Suprapubic skin (tissue), 4 donors: ENCODE results near the gene CLDN1.

Experiments used
- POLR2A ChIP-seq, 2 donors: fragments of 450-650 bp; IDR thresholded peaks; one replicate each; pipeline ENCODE4 v1.6.1; 2017; ENCODE audit warnings: antibody characterized with exemption in 2 of 2, mild to moderate bottlenecking in 2 of 2, moderate library complexity in 2 of 2
- POLR2AphosphoS5 ChIP-seq, 3 donors: sonication (generic); formaldehyde crosslinking; IDR thresholded peaks; one replicate each; pipeline ENCODE4 v1.6.1; 2017; ENCODE audit warnings: antibody characterized with exemption in 3 of 3
- TF ChIP-seq, protein P1 (sequence below), 2 donors: fragments of 200-600 bp in 1 of 2; fragments of 450-650 bp in 1 of 2; sonication (generic) in 1 of 2; IDR thresholded peaks; one replicate each; pipeline ENCODE4 v1.5.1; 2016 to 2019; ENCODE audit warnings: antibody characterized with exemption in 2 of 2, mild to moderate bottlenecking in 1 of 2, moderate library complexity in 1 of 2

DNA sequence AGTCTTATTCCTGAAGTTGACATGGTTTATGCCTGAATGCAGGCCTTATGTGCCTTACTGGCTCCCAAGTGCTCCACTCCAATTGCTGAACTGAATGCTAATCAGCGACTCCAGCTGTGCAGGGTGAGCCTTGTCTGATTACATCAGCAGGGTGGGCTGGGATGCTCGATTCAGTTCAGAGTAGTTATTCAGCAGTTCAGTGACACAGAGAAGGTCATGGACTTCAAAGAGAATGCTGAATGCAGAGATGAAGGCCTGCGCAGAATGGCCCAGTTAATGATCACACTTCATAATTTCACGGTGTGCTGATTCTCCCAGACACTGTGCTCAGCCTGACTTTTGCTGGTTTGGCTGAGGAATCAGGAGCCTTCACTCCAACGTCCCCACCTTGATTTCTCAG, 63.6 kb downstream of the CLDN1 start:
- TF ChIP-seq, protein P1, sequence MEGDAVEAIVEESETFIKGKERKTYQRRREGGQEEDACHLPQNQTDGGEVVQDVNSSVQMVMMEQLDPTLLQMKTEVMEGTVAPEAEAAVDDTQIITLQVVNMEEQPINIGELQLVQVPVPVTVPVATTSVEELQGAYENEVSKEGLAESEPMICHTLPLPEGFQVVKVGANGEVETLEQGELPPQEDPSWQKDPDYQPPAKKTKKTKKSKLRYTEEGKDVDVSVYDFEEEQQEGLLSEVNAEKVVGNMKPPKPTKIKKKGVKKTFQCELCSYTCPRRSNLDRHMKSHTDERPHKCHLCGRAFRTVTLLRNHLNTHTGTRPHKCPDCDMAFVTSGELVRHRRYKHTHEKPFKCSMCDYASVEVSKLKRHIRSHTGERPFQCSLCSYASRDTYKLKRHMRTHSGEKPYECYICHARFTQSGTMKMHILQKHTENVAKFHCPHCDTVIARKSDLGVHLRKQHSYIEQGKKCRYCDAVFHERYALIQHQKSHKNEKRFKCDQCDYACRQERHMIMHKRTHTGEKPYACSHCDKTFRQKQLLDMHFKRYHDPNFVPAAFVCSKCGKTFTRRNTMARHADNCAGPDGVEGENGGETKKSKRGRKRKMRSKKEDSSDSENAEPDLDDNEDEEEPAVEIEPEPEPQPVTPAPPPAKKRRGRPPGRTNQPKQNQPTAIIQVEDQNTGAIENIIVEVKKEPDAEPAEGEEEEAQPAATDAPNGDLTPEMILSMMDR (IDR thresholded peaks at IDR 0.05): no peak
- TF ChIP-seq POLR2A (IDR thresholded peaks at IDR 0.05) (no peak), POLR2AphosphoS5 (IDR thresholded peaks at IDR 0.05) (no peak)
